ENCODE data around the gene HPSE2.

DNA sequence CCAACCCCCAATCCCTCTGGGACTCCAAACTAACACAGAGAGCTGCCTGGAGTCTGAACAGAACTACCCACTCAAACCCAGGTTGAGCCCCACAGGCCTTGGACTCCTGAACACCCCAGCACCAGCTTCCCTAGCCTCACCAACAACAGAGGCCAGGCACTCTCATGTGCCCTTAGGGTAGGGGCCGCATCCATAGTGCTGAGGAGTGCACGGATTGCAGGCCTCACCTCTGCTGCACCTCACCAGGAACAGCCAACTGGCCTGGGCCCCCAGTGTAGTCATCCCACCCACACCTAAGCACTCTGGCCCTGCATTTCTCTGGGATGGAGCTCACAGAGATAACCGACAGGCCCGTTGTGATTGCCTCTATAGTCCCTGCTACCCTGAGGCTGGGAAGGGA lies 194.2 kb downstream of the HPSE2 start:
- TF ChIP-seq POLR2AphosphoS5 (IDR thresholded peaks at IDR 0.05; ENCODE audit: borderline replicate concordance, low read depth, low read length) (no peak), EZH2 (IDR thresholded peaks at IDR 0.05) (no peak), FOXP2 (optimal IDR thresholded peaks at IDR 0.05; ENCODE audit: control extremely low read depth, extremely low read length, insufficient read depth) (no peak)
